Measurements from ENCODE around the gene TACO1.

The TACO1 gene

DNA sequence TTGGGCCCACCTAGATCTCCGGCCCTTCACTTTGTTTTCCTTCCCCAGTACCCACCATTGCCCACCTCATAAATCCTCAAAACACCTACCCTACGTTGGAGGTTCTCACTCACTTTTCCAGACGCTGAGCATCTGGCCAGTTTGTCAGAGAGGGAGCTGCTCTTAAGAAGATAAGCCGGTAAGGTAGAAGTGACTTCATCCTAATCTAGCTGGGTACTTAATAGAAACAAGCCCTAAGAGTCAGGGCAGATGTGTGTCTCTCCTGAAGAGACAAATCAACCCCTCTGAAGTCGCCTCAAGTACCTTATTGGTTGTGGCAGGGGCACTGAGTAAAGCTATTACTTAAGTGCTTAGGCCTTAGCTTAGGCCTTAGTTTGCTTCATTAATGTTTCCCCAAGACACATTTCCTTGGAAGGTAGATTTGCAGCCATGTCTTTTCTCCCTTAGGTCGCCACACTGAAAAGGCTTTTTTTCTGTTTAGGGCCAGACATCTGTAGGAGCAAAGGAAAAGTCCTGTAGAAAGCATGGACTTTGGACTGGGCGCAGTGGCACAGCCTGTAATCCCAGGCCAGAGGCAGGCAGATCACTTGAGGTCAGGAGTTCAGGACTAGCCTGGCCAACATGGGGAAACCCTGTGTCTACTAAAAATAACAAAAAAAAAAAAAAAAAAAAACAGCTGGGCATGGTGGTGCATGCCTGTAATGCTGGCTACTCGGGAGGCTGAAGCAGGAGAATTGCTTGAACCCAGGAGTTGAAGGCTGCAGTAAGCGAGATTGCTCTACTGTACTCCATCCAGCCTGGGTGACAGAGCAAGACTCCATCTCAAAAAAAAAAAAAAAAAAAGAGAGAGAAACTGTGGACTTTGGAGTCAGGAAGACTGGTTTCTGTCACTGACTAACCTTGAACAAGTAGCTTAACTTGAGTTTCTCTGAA, 1.0 kb downstream of the TACO1 start:
- DNase-seq (ENCODE audit: low read depth), result no peak

DNA sequence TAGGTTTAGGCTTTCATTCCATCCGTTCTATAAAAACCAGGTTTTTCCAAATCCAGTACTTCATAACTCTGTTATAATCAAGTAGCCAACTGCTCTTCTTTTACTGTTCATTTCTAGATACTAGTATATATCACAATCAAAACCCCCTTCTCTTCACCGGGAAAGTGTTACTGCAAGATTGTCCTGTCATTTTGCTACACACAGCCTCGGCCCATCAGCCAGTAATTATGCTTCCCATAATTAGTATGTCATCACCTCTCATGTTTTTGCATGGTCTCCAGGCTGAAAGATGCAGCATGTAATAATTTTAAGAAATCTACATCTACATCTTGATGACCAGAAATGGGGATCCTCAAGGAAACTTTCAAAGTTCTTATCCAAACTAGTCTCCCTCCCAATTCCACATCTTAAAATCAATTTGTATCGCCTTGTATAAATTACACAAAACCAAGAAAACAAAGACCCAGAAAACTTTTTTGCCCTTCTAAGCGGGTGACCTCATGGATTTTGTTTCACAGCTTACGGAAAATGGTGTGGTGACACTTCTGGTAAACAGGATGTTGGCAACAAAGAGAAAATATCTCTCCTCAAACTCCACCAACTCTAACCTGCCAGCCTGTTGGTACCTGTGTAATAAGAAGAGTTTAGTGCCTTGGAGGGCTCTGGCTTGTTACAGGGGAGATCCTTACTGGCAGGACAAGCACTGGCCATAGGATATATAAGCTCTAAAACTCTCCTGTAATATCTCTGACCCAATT, 9.3 kb downstream of the TACO1 start:
- no peak for DNase-seq (ENCODE audit: low read depth)

DNA sequence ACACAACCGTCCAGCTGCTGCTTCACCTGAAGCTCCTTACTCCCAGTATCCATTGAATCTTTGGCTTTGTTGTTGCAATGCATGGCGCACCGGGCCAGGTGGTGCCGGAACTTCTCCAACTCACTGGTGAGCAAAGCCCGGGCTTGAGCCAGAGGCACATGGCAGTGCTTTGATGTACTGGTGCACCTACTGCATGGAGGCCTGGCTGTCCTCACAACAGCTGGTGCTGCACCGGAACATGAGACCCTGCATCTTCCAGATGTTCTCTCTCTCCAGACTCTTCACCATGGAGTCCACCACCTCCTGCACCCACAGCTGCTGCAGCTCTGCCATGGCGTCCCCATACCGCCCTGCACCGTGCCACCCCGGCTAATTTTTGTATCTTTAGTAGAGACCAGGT, 10.2 kb downstream of the TACO1 start:
- no peak for DNase-seq (ENCODE audit: low read depth)

DNA sequence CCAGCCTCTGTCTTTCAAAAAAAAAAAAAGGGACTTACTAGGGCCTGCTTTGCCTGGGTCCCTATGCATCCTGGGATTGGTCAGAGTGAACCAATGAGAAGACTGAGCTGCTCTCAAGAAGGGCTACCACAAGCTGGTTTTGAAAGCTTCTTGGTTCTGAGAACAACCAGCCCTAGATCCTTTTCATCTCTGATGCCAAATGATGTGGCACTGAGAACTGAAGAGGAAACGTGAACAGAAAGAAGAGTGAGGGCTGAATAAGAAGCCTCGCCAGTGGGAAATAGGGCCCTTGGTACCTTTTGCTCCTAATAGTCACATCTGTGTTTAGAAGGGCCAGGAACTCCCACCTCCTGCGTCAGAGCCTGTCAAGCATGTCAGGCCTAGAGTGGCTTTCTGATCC, 10.7 kb downstream of the TACO1 start:
- DNase-seq (ENCODE audit: low read depth), result no peak

DNA sequence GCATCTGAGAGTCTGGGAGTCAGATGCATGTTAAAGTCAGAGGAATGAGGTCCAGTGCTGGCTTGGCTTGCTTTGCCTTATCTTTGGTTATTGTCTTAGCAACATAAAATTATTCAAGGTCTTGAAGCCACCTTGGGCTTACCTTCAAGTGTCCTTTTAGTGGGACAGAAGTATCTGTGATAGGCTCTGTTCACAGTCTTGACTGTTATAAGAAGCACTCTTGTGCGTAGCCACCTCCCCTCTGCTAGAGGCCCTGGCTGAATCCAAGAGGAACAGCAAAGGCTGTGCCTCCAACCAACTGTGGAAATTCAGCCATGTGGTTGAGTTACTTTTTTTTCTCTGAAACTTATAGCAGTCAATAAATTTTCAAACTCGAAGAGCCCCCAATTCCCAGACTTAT, 13.0 kb downstream of the TACO1 start:
- DNase-seq (ENCODE audit: low read depth), result no peak

DNA sequence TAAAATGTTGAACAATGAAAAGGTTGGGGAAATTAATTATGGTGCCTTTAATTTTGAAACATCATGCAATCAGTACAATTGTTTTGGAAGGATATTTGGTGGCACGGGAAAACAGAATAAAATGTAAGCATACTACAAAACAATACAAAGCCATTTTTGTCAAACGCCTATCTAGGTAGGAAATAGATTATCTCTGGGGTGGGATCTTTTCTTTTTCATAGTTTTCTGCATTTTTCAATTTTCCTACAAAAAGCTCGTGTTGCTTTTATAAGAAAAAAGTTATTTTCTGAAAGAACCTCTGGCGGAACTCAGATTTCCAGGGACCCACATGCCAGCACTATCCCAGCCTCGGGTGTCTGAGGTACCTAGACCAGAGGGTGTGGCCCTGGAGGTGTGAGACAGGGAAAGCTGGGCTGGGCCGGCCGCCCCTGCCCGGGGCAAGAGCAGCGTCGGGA, 20.6 kb downstream of the TACO1 start:
- no peak for DNase-seq (ENCODE audit: low read depth)

DNA sequence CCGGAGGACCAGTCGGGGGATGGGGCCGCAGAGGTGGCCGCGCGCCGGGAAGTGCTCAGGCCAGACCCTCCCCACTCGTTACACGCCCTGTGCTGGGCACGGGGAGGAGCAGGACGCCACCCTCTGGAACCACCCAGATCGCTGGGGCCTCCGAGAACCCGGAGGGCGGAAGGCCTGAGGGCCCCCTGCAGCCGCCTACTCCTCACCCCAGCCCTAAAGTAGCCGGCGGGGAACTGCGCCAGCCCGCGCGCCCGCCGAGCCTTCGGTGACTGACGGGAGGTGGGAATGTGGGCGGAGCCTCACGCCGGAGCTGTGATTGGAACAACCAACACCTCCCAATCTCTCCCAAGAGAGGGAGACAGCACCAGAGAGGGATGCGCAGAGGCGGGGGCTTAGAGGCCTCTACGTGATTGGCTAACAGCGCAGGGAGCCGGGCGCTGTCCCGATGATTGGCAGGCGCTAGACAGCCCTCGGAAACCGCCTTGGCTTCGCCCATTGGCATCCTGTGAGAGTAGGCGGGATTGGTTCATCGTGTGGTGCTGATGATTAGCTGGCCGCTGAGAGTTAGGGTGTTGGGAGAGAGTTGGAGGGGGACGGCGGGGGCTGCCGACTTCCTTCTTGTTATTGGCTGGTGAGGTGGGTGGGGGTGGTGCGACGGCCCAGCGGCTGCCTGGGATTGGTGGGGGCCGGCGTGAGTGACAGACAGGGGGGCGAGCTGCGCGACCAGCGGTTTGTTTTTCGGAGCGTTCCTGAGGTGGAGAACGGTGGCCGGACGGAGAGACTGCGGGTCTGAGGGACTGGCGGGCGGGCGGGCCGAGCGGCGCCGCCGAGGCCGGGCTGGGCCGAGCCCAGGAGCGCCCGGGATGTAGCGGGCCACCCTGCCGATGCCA, 21.2 kb downstream of the TACO1 start, which contains the start of gene MAP3K3:
TSS of gene MAP3K3 (plus strand) at position 734 of the 890 bp plus-strand sequence. CDS start 343 bp downstream, outside the sequence.
- DNase-seq (ENCODE audit: low read depth), result peak; percentile 99

DNA sequence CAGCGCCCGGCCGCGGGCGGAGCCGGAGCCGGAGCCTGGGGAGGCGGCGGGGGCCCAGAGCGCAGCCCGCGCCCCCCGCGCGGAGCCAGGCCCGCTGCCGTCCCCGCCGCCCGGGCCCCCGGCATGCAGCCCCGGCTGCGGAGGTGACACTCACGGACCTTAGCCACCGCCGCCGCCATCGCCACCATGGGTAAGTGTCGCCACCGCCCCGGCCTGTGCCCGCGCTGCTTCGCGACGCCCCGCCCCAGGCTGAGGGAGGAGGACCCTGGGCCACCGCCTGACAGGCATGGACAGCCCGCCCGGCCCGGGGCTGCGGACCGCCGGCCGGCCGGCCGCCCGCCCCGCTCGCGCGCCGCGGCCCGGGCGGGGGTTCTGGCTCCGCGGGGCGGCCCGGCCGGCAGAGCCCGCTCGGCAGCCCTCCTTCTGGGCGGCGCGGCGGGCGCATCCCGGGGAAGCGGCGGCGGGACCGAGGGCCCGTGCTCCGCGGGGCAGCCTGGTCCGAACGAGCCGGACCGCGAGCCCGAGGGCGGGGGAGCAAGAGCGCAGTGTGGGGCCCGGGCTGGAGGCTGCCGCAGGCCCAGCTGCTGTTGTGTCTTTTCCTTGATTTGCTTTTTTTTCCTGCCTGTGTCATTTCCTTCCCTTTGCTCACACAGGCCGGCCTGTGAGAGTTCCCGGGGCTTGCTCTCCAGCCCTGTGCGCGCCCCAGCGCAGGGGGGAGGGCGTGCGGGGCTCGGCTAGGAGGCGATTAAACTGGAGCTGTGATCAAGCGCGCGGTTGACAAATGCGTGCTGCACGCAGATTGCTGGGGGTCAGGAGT, 22.1 kb downstream of the TACO1 start:
- no peak for DNase-seq (ENCODE audit: low read depth)

DNA sequence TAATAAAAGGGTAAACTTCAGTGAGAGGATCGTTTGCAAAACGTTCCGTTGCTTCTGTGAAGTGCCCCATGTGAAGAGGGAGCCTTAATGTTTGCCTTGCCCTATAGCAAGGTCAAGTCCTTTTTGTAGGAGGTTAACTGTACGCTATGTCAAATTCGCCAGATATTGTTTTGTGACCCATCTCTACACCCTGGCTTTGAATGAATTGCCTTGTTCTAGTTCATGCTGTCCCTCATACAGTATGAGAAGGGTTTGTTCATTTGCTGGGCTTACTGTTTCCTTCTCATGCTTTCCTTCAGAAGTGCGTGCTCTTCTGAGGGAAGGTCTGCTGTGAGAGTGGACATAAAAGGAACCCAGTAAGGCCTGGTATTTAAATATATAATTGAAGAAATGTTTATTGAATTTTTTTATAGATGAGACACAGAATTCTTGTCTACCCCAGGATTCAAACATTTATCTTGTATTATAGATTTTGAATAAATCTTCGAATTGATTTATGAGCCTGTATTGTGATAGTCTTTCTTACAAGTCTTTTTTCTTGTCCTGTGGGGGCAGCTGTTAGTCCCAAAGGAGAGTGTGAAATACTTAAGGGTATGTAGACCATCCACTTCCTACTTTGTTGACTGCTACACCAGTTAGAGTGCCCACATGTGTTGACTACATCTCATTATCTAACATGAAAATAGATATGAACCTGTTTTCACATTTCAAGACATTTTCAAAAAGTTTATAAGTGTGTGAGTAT, 23.3 kb downstream of the TACO1 start:
- DNase-seq (ENCODE audit: low read depth), result no peak

DNA sequence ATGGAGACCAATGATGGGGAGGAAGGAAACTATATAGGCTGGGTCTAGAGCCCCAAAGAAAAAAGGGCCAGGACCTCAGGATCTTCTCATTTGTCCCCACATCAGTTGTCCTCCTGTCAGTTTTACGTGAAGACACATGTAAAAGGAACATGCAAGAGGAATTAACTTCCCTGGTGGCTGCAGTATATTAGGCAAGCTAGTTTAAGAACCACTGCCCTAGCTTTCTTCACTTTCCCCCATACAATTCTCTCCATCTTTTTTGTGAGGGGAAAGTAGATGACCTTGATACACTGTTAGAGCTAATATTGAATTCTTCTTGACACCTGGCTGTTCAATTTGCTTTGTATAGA, 23.8 kb downstream of the TACO1 start:
- DNase-seq (ENCODE audit: low read depth), result no peak

DNA sequence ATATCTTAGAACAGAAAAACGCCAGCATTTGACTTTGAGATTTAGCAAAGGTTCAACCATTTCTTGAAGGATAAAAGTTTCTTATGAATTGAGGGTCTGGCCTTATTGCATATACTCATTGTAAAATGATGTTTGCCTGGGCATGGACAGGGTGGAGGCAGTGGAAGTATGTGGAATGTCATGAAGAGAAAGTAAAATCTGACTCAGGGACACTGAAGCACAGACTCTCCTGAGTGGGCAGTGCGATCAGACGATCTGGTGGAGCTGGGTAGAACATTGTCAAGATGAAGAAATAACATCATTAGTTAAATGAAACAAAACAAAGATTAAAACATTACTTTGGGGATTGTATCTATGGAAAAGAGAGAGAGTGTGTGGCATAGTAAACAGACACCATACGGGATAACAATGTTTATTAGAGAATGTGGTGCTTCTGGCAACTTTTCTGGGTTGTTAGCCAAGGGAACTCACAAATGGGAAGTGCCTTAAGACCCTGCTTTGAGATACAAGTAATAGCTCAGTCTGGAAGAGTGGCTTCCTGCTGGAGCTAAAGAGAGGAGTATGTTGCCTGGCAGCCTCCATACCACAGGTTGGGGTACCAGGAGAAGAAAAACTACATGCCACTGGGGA, 26.0 kb downstream of the TACO1 start:
- DNase-seq (ENCODE audit: low read depth), result no peak

DNA sequence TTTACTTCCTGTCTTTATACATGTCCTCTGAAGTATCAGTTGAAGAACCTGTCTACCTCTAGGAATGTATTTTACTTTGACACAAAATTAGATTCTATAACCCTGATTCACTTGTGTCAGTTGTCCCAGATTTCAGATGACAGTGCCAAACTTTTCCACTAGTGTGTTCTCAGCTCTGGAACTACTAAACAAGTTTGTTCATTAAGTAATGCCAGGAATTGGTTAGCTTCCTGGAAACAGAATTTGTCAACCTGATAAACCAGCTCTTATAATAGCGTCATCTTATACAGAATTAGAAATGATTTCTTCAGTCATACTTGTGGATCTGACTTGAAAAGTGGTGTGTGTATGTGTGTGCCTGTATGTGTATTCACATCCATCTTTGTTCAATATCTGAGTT, 28.9 kb downstream of the TACO1 start:
- no peak for DNase-seq (ENCODE audit: low read depth)

DNA sequence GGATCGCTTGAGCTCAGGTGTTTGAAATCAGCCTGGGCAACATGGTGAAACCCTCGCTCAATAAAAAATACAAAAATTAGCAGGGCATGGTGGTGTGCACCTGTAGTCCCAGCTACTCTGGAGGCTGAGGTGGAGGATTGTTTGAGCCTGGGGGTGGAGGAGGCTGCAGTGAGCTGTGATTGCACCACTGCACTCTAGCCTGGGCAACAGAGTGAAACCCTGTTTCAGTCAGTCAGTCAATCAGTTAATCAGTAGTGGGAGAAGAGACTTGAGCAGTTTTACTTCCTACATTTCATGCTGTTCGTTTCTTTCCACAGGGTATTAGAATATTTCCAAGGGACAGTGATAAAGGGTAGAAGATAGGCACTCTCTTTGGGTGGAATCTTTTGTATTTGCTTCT, 30.4 kb downstream of the TACO1 start:
- DNase-seq (ENCODE audit: low read depth), result no peak

DNA sequence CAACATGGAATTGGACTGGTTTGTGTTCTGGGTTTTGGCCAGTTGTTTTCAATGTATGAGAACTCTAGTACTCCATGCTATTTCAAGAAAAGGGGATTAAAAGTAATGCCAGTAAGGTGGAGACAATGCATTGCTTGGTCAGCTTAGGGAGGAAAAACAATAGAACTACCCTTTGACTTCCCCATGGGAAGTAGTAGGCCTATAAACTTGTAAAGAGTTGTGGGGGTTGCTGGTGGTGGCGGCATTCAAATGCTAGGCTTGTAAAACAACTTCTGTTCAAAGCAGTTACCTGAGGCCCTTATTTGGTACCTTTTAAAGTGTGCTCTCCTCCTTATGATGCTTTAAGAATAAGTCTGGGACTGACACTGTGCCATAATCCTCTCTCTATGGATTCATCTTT, 30.9 kb downstream of the TACO1 start:
- no peak for DNase-seq (ENCODE audit: low read depth)

DNA sequence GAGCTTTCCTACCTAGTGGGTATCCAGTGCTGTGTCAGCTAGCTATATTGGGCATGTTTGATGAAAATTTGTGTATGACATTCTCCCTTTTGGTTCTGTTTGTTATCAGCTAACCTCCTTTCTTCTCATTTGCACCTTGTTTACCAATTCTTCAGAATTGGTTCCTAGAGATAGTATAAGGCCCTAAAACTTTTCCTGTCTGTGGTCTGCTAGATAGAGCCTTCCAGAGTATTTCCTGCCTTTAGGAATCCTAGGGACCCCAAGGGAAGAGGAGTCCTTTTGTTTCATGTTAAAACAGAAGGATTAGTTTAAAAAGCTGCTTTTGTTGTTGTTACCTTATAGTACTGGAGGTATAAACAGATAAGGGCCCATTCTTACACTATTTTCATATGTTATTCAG, 33.0 kb downstream of the TACO1 start:
- DNase-seq (ENCODE audit: low read depth), result no peak

DNA sequence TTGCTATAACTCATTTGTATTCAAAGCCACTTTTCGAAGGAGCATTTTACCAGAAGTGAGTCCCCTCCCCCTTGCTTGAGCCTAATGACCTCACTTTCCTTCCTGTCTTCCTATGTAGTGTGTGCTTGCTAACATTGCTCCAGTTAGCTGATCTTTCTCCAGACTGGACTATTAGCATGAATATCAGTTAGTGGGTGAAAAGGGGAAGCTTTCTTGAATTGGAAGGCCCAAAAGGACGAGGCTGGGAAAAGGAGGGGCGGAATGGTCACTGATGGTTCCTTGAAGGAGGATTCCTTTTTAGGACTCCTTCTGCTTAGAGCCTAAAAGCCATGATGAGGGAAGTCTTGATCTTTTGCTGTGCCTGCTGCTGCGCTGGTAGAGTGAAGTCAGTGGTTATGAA, 33.5 kb downstream of the TACO1 start:
- DNase-seq (ENCODE audit: low read depth), result no peak

DNA sequence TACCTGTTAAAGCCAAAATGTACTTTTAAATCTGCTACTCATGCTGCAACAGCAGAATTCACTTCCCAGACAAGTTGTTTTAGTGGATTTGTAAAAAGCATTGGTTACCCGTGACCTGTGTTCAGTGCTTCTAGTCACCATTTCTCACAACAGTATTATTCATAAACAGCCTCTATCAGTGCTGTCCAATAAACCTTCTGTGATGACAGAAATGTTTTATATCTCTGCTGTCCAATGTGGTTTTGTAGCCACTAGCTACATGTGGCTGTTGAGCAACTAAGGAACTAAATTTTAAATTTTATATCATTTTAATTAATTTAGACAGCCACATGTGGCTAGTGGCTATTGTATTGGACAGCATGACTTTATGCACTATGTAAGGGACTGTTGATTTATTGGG, 34.1 kb downstream of the TACO1 start:
- DNase-seq (ENCODE audit: low read depth), result no peak

DNA sequence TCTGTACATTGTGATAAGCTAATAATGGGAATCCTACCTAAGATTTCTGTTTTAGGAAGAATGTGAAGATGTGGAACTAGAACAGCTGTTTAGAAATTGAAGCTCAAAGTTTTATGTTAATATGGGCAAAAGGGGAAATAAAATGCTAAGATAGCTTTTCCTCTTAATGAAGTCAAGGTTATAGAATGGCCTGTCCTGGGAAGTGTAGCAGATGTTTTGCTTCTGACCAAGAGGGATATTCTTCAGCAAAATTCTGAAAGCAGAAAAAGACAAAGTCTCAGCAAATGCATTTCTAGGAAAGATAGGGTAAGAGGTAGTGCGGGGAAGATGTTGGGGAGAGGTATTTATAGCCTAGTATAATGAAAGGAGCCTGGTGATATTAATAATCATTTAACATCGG, 34.6 kb downstream of the TACO1 start:
- no peak for DNase-seq (ENCODE audit: low read depth)

DNA sequence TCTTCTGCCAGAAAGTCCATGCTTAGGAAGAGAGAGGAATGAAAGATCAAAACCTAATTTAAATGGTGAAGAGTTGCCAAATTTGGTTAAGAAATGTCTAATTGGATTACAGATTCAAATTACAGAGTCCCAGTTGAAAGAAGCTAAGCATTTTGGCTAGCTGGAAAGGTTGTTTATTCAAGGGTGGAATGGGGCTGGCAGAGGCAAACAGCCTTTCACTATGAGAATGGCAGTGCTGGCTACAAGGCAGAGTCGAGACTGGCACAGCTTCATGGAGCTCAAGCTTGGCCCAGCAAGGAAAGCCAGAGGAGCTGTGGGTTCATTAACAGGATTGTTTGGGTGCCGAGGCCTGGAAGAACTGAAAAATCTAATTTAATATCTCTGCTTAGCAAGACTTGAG, 35.1 kb downstream of the TACO1 start:
- no peak for DNase-seq (ENCODE audit: low read depth)

DNA sequence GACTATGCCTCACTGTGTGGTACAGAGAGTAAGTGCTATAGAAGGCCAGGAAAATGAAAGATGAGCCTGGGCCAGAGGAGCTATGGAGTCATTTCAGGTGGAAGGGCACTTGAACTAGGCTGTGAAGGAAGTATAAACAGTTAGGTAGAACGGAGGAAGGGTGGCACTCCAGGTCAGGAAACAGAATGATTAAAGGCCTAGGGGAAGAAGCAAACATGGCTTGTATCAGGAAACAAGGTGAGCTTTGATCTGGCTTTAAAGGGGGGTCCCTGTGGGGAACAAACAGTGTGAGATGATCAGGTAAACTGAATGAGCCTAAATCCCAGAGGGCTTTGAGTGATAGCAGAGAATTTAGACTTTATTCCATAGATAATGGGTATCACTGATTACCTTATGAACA, 38.4 kb downstream of the TACO1 start:
- DNase-seq (ENCODE audit: low read depth), result no peak

Measured in non-pigmented ciliary epithelial cell (primary cell).